ENCODE measurements around the gene CYYR1.

DNA sequence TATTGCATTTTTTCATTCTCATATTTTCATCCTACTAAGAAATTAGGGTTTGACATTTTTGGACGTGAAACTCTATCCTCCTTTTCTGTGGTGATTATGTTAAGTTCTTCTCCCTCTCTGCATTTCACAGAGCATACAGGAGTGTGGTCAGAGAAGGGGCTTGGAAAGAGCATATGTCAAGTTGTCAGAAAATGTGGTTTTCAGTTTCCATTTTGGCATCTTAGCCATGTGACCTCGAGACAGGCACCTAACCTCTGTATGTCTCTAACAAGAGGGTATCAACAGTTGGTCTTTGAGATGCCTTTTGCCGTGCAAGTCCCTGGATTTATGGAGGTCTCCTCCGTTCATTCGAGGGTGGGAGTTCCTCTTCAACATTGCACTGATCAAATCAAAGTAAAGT, 140.7 kb downstream of the CYYR1 start:
- TF ChIP-seq, protein P1, sequence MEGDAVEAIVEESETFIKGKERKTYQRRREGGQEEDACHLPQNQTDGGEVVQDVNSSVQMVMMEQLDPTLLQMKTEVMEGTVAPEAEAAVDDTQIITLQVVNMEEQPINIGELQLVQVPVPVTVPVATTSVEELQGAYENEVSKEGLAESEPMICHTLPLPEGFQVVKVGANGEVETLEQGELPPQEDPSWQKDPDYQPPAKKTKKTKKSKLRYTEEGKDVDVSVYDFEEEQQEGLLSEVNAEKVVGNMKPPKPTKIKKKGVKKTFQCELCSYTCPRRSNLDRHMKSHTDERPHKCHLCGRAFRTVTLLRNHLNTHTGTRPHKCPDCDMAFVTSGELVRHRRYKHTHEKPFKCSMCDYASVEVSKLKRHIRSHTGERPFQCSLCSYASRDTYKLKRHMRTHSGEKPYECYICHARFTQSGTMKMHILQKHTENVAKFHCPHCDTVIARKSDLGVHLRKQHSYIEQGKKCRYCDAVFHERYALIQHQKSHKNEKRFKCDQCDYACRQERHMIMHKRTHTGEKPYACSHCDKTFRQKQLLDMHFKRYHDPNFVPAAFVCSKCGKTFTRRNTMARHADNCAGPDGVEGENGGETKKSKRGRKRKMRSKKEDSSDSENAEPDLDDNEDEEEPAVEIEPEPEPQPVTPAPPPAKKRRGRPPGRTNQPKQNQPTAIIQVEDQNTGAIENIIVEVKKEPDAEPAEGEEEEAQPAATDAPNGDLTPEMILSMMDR (IDR thresholded peaks at IDR 0.05) = no peak
- no peak for TF ChIP-seq POLR2A (IDR thresholded peaks at IDR 0.05)
